T-helper 9 cell (primary cell): ENCODE measurements around the gene PRR14L.
A peak's percentile ranks its signal among the peaks of the same experiment; 100 is the strongest.
"Not testable (repeated sequence)": the region's sequence is repeated elsewhere in the genome, so short reads cannot be mapped to it uniquely, and the experiment has no call there.

ENCODE experiments used
- DNase-seq: peaks from one replicate; pipeline ENCODE4 v3.0.0-alpha.2; 2020

PRR14L gene

DNA sequence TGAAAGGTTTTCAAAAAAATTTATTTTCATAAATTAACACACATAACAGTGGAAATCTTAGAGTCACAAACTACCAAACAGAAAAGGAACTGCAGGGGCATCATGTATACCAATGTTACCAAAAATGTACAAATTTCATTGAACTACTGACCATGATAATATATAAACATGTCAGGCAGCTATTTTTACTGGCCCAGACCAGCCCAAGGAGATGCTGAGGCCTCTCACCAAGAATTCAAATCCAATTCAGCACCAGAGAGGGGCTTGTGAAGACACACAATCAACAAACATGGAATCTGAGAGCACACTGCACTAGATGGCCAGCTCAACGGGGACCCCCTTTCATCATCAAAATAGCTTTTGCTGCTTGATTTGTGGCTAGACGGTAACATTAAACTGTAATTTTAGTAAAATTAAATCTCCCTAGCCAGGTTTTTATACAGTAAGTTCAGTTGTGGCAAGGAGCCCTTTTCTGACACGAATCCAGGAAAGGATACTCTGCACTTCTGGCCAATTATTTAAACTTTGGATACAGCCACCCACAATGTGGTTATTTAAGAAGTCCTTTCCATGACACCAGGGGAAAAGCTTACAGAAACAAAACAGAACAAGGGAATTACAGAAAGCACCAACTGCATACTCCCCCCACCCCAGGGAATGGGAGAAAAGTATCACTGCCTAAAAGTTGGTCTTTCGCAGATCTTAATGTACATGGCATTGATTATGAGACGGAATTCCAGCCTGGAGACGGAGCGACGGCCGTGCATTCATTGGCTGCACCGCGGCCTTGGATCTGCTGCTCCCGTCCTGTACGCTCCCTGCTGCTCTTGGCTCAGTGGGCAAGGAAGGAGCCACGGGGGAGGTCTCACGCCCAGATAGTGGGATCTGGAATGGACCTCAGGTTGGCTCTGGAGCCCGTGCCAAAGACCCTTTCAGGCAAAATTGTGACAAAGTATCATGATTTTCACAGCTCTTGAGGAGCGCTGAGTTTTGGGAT lies 68.3 kb downstream of the PRR14L start:
- no peak for DNase-seq

GRCh38 chr22:31680861-31681341 lies 69.0 kb downstream of the PRR14L start:
- DNase-seq: no peak

- no peak for DNase-seq
These were observed 71.2 kb downstream of the PRR14L start for GRCh38 chr22:31678748-31679147.

GRCh38 chr22:31676700-31677099 lies 73.2 kb downstream of the PRR14L start:
- DNase-seq: peak; percentile 85

- DNase-seq: not testable (repeated sequence)
These were observed 75.7 kb downstream of the PRR14L start for GRCh38 chr22:31674219-31674618.

DNA sequence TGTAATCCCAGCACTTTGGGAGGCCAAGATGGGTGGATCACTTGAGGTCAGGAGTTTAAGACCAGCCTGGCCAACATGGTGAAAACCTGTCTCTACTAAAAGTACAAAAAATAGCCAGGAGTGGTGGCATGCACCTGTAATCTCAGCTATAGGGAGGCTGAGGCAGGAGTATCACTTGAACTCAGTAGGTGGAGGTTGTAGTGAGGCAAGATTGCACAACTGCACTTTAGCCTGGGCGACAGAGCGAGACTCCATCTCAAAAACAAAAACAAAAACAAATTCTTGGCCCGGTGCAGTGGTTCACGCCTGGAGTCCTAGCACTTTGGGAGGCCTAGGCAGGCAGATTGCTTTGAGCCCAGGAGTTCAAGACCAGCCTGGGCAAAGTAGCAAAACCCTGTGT lies 81.1 kb downstream of the PRR14L start:
- not testable (repeated sequence) for DNase-seq

GRCh38 chr22:31662668-31663037 lies 87.3 kb downstream of the PRR14L start:
- DNase-seq: no peak

GRCh38 chr22:31661851-31662667 lies 87.9 kb downstream of the PRR14L start, which contains the start of gene PISD:
Gene PISD, minus strand, starts transcription at chr22:31662215. Its CDS starts 7 bp downstream, at chr22:31662208.
- DNase-seq: peak; percentile 95

- DNase-seq: not testable (repeated sequence)
These were observed 89.0 kb downstream of the PRR14L start for GRCh38 chr22:31660860-31661341.

DNA sequence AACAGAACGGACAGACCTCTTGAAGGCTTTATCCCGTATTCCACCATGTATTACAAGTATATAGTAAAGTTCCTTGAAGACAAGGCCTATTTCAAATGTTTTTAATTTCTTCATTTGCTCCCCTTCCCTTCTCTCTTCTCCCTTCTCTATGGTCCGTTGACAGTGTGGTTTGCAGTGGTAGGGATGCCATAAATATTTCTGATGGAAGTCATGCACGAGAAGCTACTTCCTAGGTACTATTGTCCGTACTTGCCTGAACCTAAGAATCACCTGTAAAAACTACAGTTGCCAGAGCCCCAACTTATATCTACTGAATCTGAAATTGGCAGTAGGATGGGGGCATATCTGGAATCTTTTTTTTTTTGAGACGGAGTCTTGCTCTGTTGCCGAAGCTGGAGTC lies 90.7 kb downstream of the PRR14L start:
- no peak for DNase-seq

GRCh38 chr22:31654408-31654807 lies 95.5 kb downstream of the PRR14L start:
- DNase-seq: no peak

- no peak for DNase-seq
These were observed 96.0 kb downstream of the PRR14L start for GRCh38 chr22:31653944-31654343.

DNA sequence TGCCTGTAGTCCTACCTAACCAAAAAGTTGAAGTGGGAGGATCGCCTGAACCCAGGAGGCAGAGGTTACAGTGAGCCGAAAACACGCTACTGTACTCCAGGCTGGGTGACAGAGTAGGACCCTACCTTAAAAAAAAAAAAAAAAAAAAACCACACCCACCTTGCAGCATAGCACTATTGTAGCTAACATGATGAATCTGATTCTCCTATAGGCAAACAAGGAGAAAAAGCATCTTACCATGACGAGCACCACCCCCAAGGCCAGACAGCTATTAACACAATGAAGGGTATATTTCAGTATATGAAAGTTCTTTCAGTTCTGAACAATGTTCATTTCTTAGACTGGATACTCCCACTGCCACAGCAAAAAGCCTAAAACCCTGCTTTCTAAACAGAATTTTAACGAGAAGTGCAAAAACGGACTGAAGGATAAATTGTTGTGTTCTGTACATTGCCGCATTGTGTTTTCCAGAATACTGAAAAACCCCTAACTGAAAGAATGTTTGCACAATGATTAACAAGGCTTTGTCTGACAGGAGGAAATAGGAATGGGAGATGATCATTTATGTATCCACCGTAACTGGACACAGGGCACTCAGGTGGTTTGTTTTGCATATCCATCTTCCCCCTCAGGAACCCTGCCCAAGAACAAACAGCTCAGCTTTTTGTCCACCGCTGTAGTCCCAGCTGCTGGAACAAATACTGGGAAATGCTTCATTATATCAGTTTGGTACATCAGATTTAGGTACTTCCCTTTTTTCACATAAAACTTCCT lies 96.8 kb downstream of the PRR14L start:
- DNase-seq: no peak

DNA sequence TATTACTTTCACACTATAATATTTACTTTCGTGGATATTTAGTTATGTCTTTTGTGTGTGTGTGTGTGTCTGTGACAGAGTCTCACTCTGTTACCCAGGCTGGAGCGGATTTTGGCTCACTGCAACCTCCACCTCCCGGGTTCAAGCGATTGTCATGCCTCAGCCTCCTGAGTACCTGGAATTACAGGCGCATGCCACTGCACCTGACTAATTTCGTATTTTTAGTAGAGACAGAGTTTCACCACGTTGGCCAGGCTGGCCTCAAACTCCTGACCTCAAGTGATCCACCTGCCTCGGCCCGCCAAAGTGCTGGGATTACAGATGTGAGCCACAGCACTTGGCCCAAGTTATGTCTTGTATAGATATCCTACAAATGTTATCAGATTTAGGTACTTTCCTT lies 97.8 kb downstream of the PRR14L start:
- no peak for DNase-seq

GRCh38 chr22:31651664-31652063 lies 98.3 kb downstream of the PRR14L start:
- no peak for DNase-seq

- DNase-seq: no peak
These were observed 99.5 kb downstream of the PRR14L start for GRCh38 chr22:31650391-31650790.

DNA sequence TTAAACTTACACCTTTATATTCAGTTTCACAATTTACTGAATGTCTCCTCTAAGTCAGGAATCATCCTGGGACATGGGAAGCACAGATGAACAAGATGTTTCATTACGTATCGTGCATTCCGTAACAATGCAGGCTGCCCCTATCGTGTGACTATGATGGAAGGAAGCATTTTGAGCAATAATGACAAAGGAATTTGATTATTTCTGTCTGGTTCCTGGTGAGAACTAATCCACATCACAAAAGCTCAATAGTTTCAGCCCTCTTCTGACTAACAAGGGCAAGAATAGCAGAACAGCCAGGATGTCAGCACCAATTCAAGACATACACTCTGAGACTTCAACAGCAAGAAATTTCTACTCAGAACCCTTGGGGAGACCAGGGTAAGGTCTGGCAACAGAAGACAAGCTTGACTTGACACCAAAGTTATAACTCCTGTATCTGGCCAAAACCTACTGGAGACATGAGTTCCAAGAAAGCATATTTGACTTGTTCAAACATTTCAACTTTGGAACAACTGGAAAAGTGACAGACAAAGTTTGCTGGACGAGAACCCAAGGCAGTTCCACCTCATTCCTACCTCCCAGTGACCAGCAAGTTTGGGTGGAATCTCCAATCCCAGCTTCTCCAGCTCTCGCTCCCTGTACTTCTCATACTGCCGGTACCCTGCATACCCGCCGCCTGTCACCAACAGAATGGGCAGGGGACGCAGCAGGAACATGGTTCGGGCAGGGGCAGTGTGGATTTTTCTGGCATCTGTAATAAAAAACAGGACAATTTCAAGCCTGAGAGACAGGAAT lies 102.2 kb downstream of the PRR14L start:
- DNase-seq: no peak

GRCh38 chr22:31647066-31647465 lies 102.9 kb downstream of the PRR14L start:
- DNase-seq: no peak

GRCh38 chr22:31646186-31647019 lies 103.5 kb downstream of the PRR14L start:
- no peak for DNase-seq

DNA sequence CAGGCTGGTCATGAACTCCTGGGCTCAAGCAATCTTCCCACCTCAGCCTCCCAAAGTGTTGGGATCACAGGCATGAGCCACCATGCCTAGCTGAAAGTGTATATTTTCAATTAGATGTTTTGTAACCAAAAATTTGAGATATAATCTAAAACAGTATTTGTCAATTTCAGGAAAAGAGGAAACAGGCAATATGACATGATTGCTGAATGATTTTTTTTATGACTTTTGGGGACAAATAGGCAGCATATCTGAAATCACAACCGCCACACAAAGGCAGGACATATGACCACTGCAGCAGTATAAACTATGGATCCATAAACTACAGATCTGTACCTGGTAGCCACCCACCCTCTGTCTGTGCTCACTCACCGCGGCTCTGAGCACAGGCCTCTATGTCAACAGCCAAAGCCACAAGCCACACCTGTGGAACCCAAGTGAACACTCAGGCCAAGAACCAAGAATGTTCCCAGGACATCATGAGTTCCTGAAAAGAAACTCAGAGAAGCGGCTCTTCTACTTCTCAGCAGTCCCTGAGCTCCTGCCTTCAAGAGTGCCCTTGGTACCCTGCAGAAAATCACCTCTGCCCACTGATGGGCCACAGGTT lies 110.4 kb downstream of the PRR14L start:
- no peak for DNase-seq
